ENCODE results near the gene ASAP3.

DNA sequence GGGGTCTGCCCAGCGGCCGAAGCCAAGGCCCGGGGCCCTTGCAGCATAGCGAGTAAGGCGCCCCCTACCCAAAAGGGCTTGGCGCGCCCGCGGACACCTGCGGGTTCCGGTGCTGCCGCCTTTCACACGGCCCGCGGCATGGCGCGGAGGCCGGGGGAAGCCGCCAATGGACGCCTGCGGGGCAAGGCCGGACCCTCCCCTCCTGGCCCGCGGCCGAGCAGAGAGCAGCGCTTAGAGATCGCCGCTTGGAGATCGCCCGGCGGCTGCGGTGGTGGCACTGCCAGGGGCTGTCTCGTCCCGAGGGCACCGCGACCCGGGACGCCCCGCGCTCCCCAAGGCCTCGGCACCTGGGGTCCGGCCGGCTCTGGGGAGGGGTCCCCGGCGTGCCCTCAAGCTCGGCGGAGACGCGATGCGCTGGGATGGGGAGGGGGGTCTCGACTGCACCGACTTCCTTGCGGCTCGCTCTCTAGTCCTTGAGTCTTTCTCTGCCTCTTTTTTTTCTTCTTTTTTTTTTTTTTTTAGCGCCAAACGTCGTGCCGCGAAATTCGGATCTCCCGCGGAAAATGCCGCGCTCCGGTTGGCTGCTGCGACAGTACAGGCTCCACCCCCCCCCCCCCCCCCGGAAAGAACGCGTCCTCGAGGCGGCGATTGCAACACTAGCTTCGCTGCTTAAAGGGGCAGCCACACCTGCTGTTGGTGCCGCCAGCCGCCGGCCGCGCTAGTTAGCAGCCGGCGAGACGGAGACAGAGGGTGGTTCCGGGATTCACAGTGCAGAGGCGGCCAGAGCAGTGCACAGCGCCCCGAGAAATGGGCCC lies 47.0 kb upstream of the ASAP3 start, which contains the start of gene E2F2:
- TF ChIP-seq GATA2 (IDR thresholded peaks at IDR 0.05; ENCODE audit: low read depth, low read length), result no peak
- no peak for TF ChIP-seq GATA3 (IDR thresholded peaks at IDR 0.05; ENCODE audit: low read depth, low read length)

All from SH-SY5Y (cell line).